ENCODE measurements around the gene IGFBPL1. TPM values are rescaled to one million over a fixed set of nuclear protein-coding genes. Genes with fewer than 3 reads are reported as not detected.

IGFBPL1 gene
- total and polyA plus RNA-seq, 10 of the 15 experiments (the other 5 are each of a cell fraction or from before 2014, with no cell fraction given) = 0.25 TPM; not detected in 9

GRCh38 chr9:38439916-38440301, 15.7 kb upstream of the IGFBPL1 start:
- H3K36me3 ChIP-seq (ENCODE audit: control insufficient read depth in 2 of 2, insufficient read depth in 2 of 2, low read length in 1 of 2) = no peaks in the 10 kb centered on the region
- FAIRE-seq = no peak
- no peak overlapping the region for H3K4me2 ChIP-seq (ENCODE audit: control insufficient read depth, insufficient read depth)
- in situ Hi-C loops (cut with MboI) = no loop called here
- H3K27me3 ChIP-seq (replicated peaks in 1 of 2; ENCODE audit: control insufficient read depth in 2 of 2, insufficient read depth in 2 of 2, low read length in 1 of 2) = no peaks in the 10 kb centered on the region
- intact Hi-C loops (cut with micrococcal nuclease; ENCODE audit: unreplicated experiment) = loop anchor here (10.0 kb wide), 1 partner anchor 75 kb away; no protein-coding TSS in a partner anchor
- WGBS (ENCODE audit: insufficient coverage, insufficient replicate concordance, low lambda C conversion rate, missing lambda C conversion rate) = 93% methylated on average over 1 of the region's 1 CpG
- ATAC-seq = no peak
- H4K20me1 ChIP-seq (ENCODE audit: control insufficient read depth, insufficient read depth) = no peaks in the 10 kb centered on the region
- SMC1A ChIA-PET (ENCODE audit: uncharacterized antibody, unreplicated experiment) = no interaction called here
- CTCF ChIA-PET = interaction anchor here (3.8 kb wide), 1 partner anchor 11 kb away, joined by 13 read pairs; no protein-coding TSS in a partner anchor
- no peak overlapping the region for H2AFZ ChIP-seq (ENCODE audit: control insufficient read depth, low read depth, low read length)
- no peaks in the 10 kb centered on the region for H3K4me1 ChIP-seq (ENCODE audit: control insufficient read depth, insufficient read depth, low read length)
- no peak for DNase-seq (ENCODE audit: low read depth, low spot score)
- no peak overlapping the region for H3K4me3 ChIP-seq
- POLR2A ChIA-PET = no interaction called here
- RAD21 ChIA-PET (ENCODE audit: unreplicated experiment) = no interaction called here
- BruUV-seq (replicated peaks) = no TSS peak
- H3K9me3 ChIP-seq (replicated peaks; ENCODE audit: control insufficient read depth, insufficient read depth, low read length) = no peaks in the 10 kb centered on the region
- no peak for TF ChIP-seq LARP7 (IDR thresholded peaks at IDR 0.05)
- no peak for TF ChIP-seq STAT1 (conservative IDR thresholded peaks at IDR 0.05)
- no peak for TF ChIP-seq NFIC (IDR thresholded peaks at IDR 0.05; ENCODE audit: low read depth, low read length)
- no peak for TF ChIP-seq IRF4 (IDR thresholded peaks at IDR 0.05; ENCODE audit: low read depth, low read length)
- TF ChIP-seq BMI1 (IDR thresholded peaks at IDR 0.05; ENCODE audit: borderline replicate concordance) = no peak
- H3K9ac ChIP-seq (ENCODE audit: control insufficient read depth, insufficient read depth, low read length) = no peak overlapping the region
- H3K79me2 ChIP-seq (ENCODE audit: control insufficient read depth, insufficient read depth, low read length) = no peaks in the 10 kb centered on the region
- no peak overlapping the region for H3K27ac ChIP-seq (ENCODE audit: control insufficient read depth, insufficient read depth)

GRCh38 chr9:38439291-38439915, 15.1 kb upstream of the IGFBPL1 start:
- Histone ChIP-seq H3K9ac (ENCODE audit: control insufficient read depth, insufficient read depth, low read length) (no peak overlapping the region), H3K4me2 (ENCODE audit: control insufficient read depth, insufficient read depth) (no peak overlapping the region), H3K79me2 (ENCODE audit: control insufficient read depth, insufficient read depth, low read length) (no peaks in the 10 kb centered on the region), H3K27me3 (replicated peaks in 1 of 2; ENCODE audit: control insufficient read depth in 2 of 2, insufficient read depth in 2 of 2, low read length in 1 of 2) (no peaks in the 10 kb centered on the region), H3K36me3 (ENCODE audit: control insufficient read depth in 2 of 2, insufficient read depth in 2 of 2, low read length in 1 of 2) (no peaks in the 10 kb centered on the region), H2AFZ (ENCODE audit: control insufficient read depth, low read depth, low read length) (no peak overlapping the region), H3K9me3 (replicated peaks; ENCODE audit: control insufficient read depth, insufficient read depth, low read length) (no peaks in the 10 kb centered on the region), H3K4me3 (no peak overlapping the region), H3K27ac (ENCODE audit: control insufficient read depth, insufficient read depth) (no peak overlapping the region), H4K20me1 (ENCODE audit: control insufficient read depth, insufficient read depth) (no peaks in the 10 kb centered on the region), H3K4me1 (ENCODE audit: control insufficient read depth, insufficient read depth, low read length) (no peaks in the 10 kb centered on the region)
- intact Hi-C loops (cut with micrococcal nuclease; ENCODE audit: unreplicated experiment) (no loop called here), in situ Hi-C loops (cut with MboI) (no loop called here)
- DNase-seq (ENCODE audit: low read depth, low spot score) = no peak
- no peak for FAIRE-seq
- ChIA-PET POLR2A (no interaction called here), RAD21 (ENCODE audit: unreplicated experiment) (no interaction called here), CTCF (interaction anchor here (3.8 kb wide), 1 partner anchor 12 kb away, joined by 13 read pairs; no protein-coding TSS in a partner anchor), SMC1A (ENCODE audit: uncharacterized antibody, unreplicated experiment) (no interaction called here)
- no TSS peak for BruUV-seq (replicated peaks)
- no peak for TF ChIP-seq IRF5 (IDR thresholded peaks at IDR 0.05; ENCODE audit: borderline replicate concordance)
- TF ChIP-seq NFYB (IDR thresholded peaks at IDR 0.05; ENCODE audit: insufficient read depth, low read depth, low read length) = no peak
- TF ChIP-seq PML (IDR thresholded peaks at IDR 0.05; ENCODE audit: low read length) = no peak
- 0% methylated on average over 3 of the region's 3 CpGs for WGBS (ENCODE audit: insufficient coverage, insufficient replicate concordance, low lambda C conversion rate, missing lambda C conversion rate)
- no peak for ATAC-seq
